ENCODE results near the gene TMC1.

GRCh38 chr9:72813544-72813943, 292.1 kb downstream of the TMC1 start:
- TF ChIP-seq POLR2A (IDR thresholded peaks at IDR 0.05) = no peak
- no peak for TF ChIP-seq CTCF (IDR thresholded peaks at IDR 0.05)
